Neuronal stem cell (in vitro differentiated cells): Measurements from ENCODE around the gene COPZ2.
A peak's percentile ranks its signal among the peaks of the same experiment; 100 is the strongest.
"Not testable (repeated sequence)": the region's sequence is repeated elsewhere in the genome, so short reads cannot be mapped to it uniquely, and the experiment has no call there.

Experiments
- DNase-seq: peaks from one replicate; pipeline ENCODE4 v3.0.0-alpha.2; 2013; ENCODE audit warnings: low spot score
- H2AFZ ChIP-seq: one replicate; pipeline ENCODE4 v1.6.1; 2013; ENCODE audit warnings: mild to moderate bottlenecking, low read length, inconsistent platforms
- H2AK5ac ChIP-seq: 2 replicates; pipeline ENCODE4 v1.6.1; 2013; ENCODE audit warnings: low read depth, mild to moderate bottlenecking, inconsistent platforms, low read length, moderate library complexity, mixed read lengths
- H2BK120ac ChIP-seq: 2 replicates; pipeline ENCODE4 v1.6.1; 2013; ENCODE audit warnings: low read depth, mild to moderate bottlenecking, inconsistent platforms, low read length, moderate library complexity, mixed read lengths
- H2BK12ac ChIP-seq: one replicate; pipeline ENCODE4 v1.6.1; 2013; ENCODE audit warnings: low read length, inconsistent platforms
- H2BK15ac ChIP-seq: 2 replicates; pipeline ENCODE4 v1.6.1; 2013; ENCODE audit warnings: mild to moderate bottlenecking, low read length, inconsistent platforms, mixed read lengths
- H2BK5ac ChIP-seq: one replicate; pipeline ENCODE4 v1.6.1; 2013; ENCODE audit warnings: inconsistent platforms, mild to moderate bottlenecking, low read length, moderate library complexity
- H3K14ac ChIP-seq: one replicate; pipeline ENCODE4 v1.6.1; 2013; ENCODE audit warnings: low read length, inconsistent platforms
- H3K18ac ChIP-seq: 2 replicates; pipeline ENCODE4 v1.6.1; 2013; ENCODE audit warnings: low read length, inconsistent platforms
- H3K23ac ChIP-seq: 2 replicates; pipeline ENCODE4 v1.6.1; 2013; ENCODE audit warnings: low read depth, mild to moderate bottlenecking, mixed read lengths, low read length, inconsistent platforms; ENCODE audit not compliant: poor library complexity
- H3K27ac ChIP-seq: replicated peaks from 3 replicates; pipeline ENCODE4 v1.5.1; 2013; ENCODE audit warnings: low read length, inconsistent platforms
- H3K27me3 ChIP-seq, 3 experiments: 2 replicates each; pipeline ENCODE4 v1.6.1; 2013; ENCODE audit warnings: low read length in 3 of 3, mild to moderate bottlenecking in 2 of 3, inconsistent platforms in 1 of 3, low read depth in 1 of 3, mixed read lengths in 1 of 3, moderate library complexity in 1 of 3; ENCODE audit not compliant: control insufficient read depth in 3 of 3, insufficient read depth in 3 of 3
- H3K36me3 ChIP-seq, 2 donors: replicated peaks in 1 of 2; 2 replicates each; pipeline ENCODE4 v1.6.1; 2013; ENCODE audit warnings: low read length in 2 of 2; ENCODE audit not compliant: control insufficient read depth in 2 of 2, insufficient read depth in 2 of 2
- H3K4ac ChIP-seq: 2 replicates; pipeline ENCODE4 v1.6.1; 2013; ENCODE audit warnings: inconsistent platforms, mild to moderate bottlenecking, low read length, moderate library complexity
- H3K4me1 ChIP-seq, 2 donors: 1 replicate in 1 of 2; 2 replicates in 1 of 2; pipeline ENCODE4 v1.6.1; 2013; ENCODE audit warnings: low read length in 2 of 2, low read depth in 1 of 2; ENCODE audit not compliant: control insufficient read depth in 2 of 2, insufficient read depth in 1 of 2
- H3K4me2 ChIP-seq: one replicate; pipeline ENCODE4 v1.6.1; 2013; ENCODE audit warnings: mild to moderate bottlenecking, low read length, inconsistent platforms; ENCODE audit not compliant: insufficient read depth, poor library complexity, severe bottlenecking
- H3K4me3 ChIP-seq, 2 donors: 2 replicates each; pipeline ENCODE4 v1.5.1; 2013; ENCODE audit warnings: low read length in 2 of 2, mild to moderate bottlenecking in 2 of 2, inconsistent platforms in 1 of 2, moderate library complexity in 1 of 2
- H3K79me1 ChIP-seq: one replicate; pipeline ENCODE4 v1.6.1; 2013; ENCODE audit warnings: low read depth, mild to moderate bottlenecking, inconsistent platforms, low read length, moderate library complexity
- H3K9ac ChIP-seq: one replicate; pipeline ENCODE4 v1.6.1; 2013; ENCODE audit warnings: mild to moderate bottlenecking, low read depth, low read length, inconsistent platforms; ENCODE audit not compliant: poor library complexity
- H3K9me3 ChIP-seq, 2 donors: replicated peaks in 1 of 2; 2 replicates each; pipeline versions ENCODE3 to v1.6.1; 2013; ENCODE audit warnings: low read length in 2 of 2, mild to moderate bottlenecking in 2 of 2, inconsistent platforms in 1 of 2, low read depth in 1 of 2, mixed read lengths in 1 of 2, moderate library complexity in 1 of 2; ENCODE audit not compliant: control insufficient read depth in 2 of 2, insufficient read depth in 1 of 2
- H4K8ac ChIP-seq: one replicate; pipeline ENCODE4 v1.6.1; 2013; ENCODE audit warnings: low read depth, mild to moderate bottlenecking, inconsistent platforms, low read length, moderate library complexity
- H4K91ac ChIP-seq: one replicate; pipeline ENCODE4 v1.6.1; 2013; ENCODE audit warnings: low read length, low read depth, mild to moderate bottlenecking, inconsistent platforms; ENCODE audit not compliant: poor library complexity
- WGBS, 2 donors: extraction: QIAGEN DNeasy Blood & Tissue Kit; methylation state at CpG; one replicate each; pipeline ENCODE4 v1.1.7; 2013; ENCODE audit warnings: missing lambda C conversion rate in 2 of 2, mixed read lengths in 1 of 2; ENCODE audit not compliant: insufficient read length in 2 of 2, insufficient replicate concordance in 1 of 2; ENCODE audit errors: extremely low coverage in 2 of 2; 5-methylcytosine and 5-hydroxymethylcytosine counted together

Gene COPZ2

GRCh38 chr17:47989159-47989558, 48.4 kb downstream of the COPZ2 start:
- H2BK120ac ChIP-seq, result no peak overlapping the region
- H2BK15ac ChIP-seq, result no peak overlapping the region
- WGBS, 2 donors, result no CpG with 5 or more reads among the region's 10 CpGs
- peaks cover 51 to 64% of the 10 kb centered on the region in 2 donors for H3K4me1 ChIP-seq
- H2AFZ ChIP-seq, result no peak overlapping the region
- no peak overlapping the region for H3K4me2 ChIP-seq
- DNase-seq, result no peak
- H3K4me3 ChIP-seq, result no peak overlapping the region
- peaks cover 3 to 10% of the 10 kb centered on the region in 2 donors for H3K36me3 ChIP-seq
- H2BK12ac ChIP-seq, result no peak overlapping the region
- no peaks in the 10 kb centered on the region for H3K9me3 ChIP-seq
- no peak overlapping the region for H4K8ac ChIP-seq
- H3K9ac ChIP-seq, result no peak overlapping the region
- no peak overlapping the region for H3K4ac ChIP-seq
- H3K18ac ChIP-seq, result peak overlapping the region; percentile 12
- no peak overlapping the region for H3K14ac ChIP-seq
- no peak overlapping the region for H3K23ac ChIP-seq
- H4K91ac ChIP-seq, result no peak overlapping the region
- no peak overlapping the region for H2AK5ac ChIP-seq
- no peaks in the 10 kb centered on the region for H3K27me3 ChIP-seq
- no peaks in the 10 kb centered on the region for H3K79me1 ChIP-seq
- peak overlapping the region; percentile 99 for H3K27ac ChIP-seq
- H2BK5ac ChIP-seq, result peak overlapping the region; percentile 8

- Histone ChIP-seq H3K4me1 (peaks cover 49 to 60% of the 10 kb centered on the region in 2 donors), H2AK5ac (peak overlapping the region; percentile 5), H2BK5ac (peak overlapping the region; percentile 8), H3K18ac (peak overlapping the region; percentile 61), H3K36me3 (peaks cover 9 to 17% of the 10 kb centered on the region in 2 donors)
- not testable (repeated sequence) for H3K27me3 ChIP-seq, H3K4me2 ChIP-seq, H3K23ac ChIP-seq, H3K9ac ChIP-seq, H2BK15ac ChIP-seq, H3K14ac ChIP-seq, H3K9me3 ChIP-seq, H4K8ac ChIP-seq, H2AFZ ChIP-seq, H3K27ac ChIP-seq, DNase-seq, H2BK12ac ChIP-seq, H3K79me1 ChIP-seq, H3K4ac ChIP-seq, H2BK120ac ChIP-seq, H4K91ac ChIP-seq, H3K4me3 ChIP-seq
- no CpG with 5 or more reads among the region's 1 CpG for WGBS, 2 donors
Observed at GRCh38 chr17:47988445-47988844, 49.2 kb downstream of the COPZ2 start.

- Histone ChIP-seq H3K4me1 (peaks cover 44 to 50% of the 10 kb centered on the region in 2 donors), H2AK5ac (peak overlapping the region; percentile 93), H3K4me3 (no peak overlapping the region), H3K36me3 (peaks cover 16 to 28% of the 10 kb centered on the region in 2 donors), H3K9me3 (no peaks in the 10 kb centered on the region), H3K9ac (no peak overlapping the region), H3K4me2 (no peak overlapping the region), H3K4ac (peak overlapping the region; percentile 95), H2BK15ac (peak overlapping the region; percentile 44), H3K27me3 (no peaks in the 10 kb centered on the region), H3K18ac (peak overlapping the region; percentile 97), H2AFZ (no peak overlapping the region), H4K91ac (peak overlapping the region; percentile 94), H2BK5ac (peak overlapping the region; percentile 91), H3K14ac (no peak overlapping the region), H3K23ac (peak overlapping the region; percentile 31), H2BK12ac (peak overlapping the region; percentile 98), H2BK120ac (no peak overlapping the region), H3K79me1 (no peaks in the 10 kb centered on the region), H3K27ac (peak overlapping the region; percentile 88), H4K8ac (no peak overlapping the region)
- peak; percentile 54 for DNase-seq
- no CpG with 5 or more reads among the region's 17 CpGs for WGBS, 2 donors
Observed at GRCh38 chr17:47987240-47987835, 50.3 kb downstream of the COPZ2 start.

DNA sequence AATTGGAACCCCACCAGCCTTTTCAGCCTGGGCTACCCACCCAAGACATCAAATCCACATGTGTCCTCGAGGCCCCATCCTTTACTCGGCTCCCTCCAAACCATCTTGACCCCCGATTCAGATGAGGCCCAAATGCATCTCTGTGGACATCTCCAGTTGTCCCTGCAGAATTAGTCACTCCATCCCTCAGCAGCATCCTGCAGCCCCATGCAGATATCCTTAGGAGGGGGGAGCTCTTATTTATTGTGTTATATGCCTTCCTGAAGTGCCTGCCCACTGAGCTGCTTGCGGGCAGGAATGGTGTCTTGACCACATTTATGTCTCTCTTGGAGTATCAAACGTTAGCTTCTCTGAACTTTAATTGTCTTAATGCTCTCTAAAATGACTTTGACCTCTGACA, 51.1 kb downstream of the COPZ2 start:
- H3K4me2 ChIP-seq, result no peak overlapping the region
- H3K14ac ChIP-seq, result no peak overlapping the region
- peaks cover 39 to 43% of the 10 kb centered on the region in 2 donors for H3K4me1 ChIP-seq
- H3K9me3 ChIP-seq, result no peaks in the 10 kb centered on the region
- no peaks in the 10 kb centered on the region for H3K79me1 ChIP-seq
- no peak overlapping the region for H2BK12ac ChIP-seq
- no peak overlapping the region for H2BK15ac ChIP-seq
- H3K9ac ChIP-seq, result no peak overlapping the region
- H4K8ac ChIP-seq, result no peak overlapping the region
- H3K27ac ChIP-seq, result peak overlapping the region; percentile 88
- peak overlapping the region; percentile 17 for H2AK5ac ChIP-seq
- H3K23ac ChIP-seq, result no peak overlapping the region
- no peak overlapping the region for H4K91ac ChIP-seq
- no peak for DNase-seq
- no peak overlapping the region for H2BK5ac ChIP-seq
- no peak overlapping the region for H3K4ac ChIP-seq
- H2AFZ ChIP-seq, result no peak overlapping the region
- H3K27me3 ChIP-seq, result no peaks in the 10 kb centered on the region
- H2BK120ac ChIP-seq, result no peak overlapping the region
- no peak overlapping the region for H3K4me3 ChIP-seq
- WGBS, 2 donors, result no CpG with 5 or more reads among the region's 5 CpGs
- H3K18ac ChIP-seq, result peak overlapping the region; percentile 31
- peaks cover 23 to 36% of the 10 kb centered on the region in 2 donors for H3K36me3 ChIP-seq
